GM18870 (cell line): Measurements from ENCODE around the gene FBXO9.

Source experiments
- ATAC-seq: cut with Tn5 transposase; IDR thresholded peaks from one replicate; pipeline ENCODE4 v1.9.1; 2021; ENCODE audit warnings: moderate library complexity; ENCODE audit not compliant: unreplicated experiment

Gene FBXO9

GRCh38 chr6:53065266-53066076 lies at the start of gene FBXO9:
TSS of gene FBXO9 (plus strand) at chr6:53065404. CDS start at chr6:53065790, 386 bp downstream.
- ATAC-seq: peak; percentile 28

- ATAC-seq: no peak
Measured at GRCh38 chr6:53015486-53015885, 49.7 kb upstream of the FBXO9 start.

GRCh38 chr6:53018446-53018845 lies 46.8 kb upstream of the FBXO9 start:
- no peak for ATAC-seq

- no peak for ATAC-seq
Measured at GRCh38 chr6:53020005-53020744, 45.0 kb upstream of the FBXO9 start.

- ATAC-seq: no peak
Measured at GRCh38 chr6:53023323-53023722, 41.9 kb upstream of the FBXO9 start.

- no peak for ATAC-seq
Measured at GRCh38 chr6:53026526-53026925, 38.7 kb upstream of the FBXO9 start.

- no peak for ATAC-seq
Measured at GRCh38 chr6:53027131-53027718, 38.0 kb upstream of the FBXO9 start.

GRCh38 chr6:53028467-53028866 lies 36.7 kb upstream of the FBXO9 start:
- no peak for ATAC-seq

GRCh38 chr6:53029257-53029656 lies 35.9 kb upstream of the FBXO9 start:
- ATAC-seq: no peak

- ATAC-seq: no peak
Measured at GRCh38 chr6:53029761-53030160, 35.4 kb upstream of the FBXO9 start.

- no peak for ATAC-seq
Measured at GRCh38 chr6:53031281-53031680, 33.9 kb upstream of the FBXO9 start.

- ATAC-seq: no peak
Measured at GRCh38 chr6:53032849-53033248, 32.4 kb upstream of the FBXO9 start.

GRCh38 chr6:53033764-53034163 lies 31.4 kb upstream of the FBXO9 start:
- no peak for ATAC-seq

GRCh38 chr6:53035549-53036213 lies 29.5 kb upstream of the FBXO9 start:
- ATAC-seq: no peak

GRCh38 chr6:53038141-53038540 lies 27.1 kb upstream of the FBXO9 start:
- ATAC-seq: no peak

- no peak for ATAC-seq
Measured at GRCh38 chr6:53038596-53038995, 26.6 kb upstream of the FBXO9 start.

- no peak for ATAC-seq
Measured at GRCh38 chr6:53041356-53041755, 23.8 kb upstream of the FBXO9 start.

GRCh38 chr6:53042112-53042511 lies 23.1 kb upstream of the FBXO9 start:
- no peak for ATAC-seq

- ATAC-seq: no peak
Measured at GRCh38 chr6:53043581-53043980, 21.6 kb upstream of the FBXO9 start.

- no peak for ATAC-seq
Measured at GRCh38 chr6:53044071-53044470, 21.1 kb upstream of the FBXO9 start.

GRCh38 chr6:53044572-53044971 lies 20.6 kb upstream of the FBXO9 start:
- ATAC-seq: no peak
